Activated T-cell treated with anti-CD3 and anti-CD28 coated beads, Interleukin-2, amount 50 U/mL, for 4 hours (primary cell): ENCODE results near the gene TSPAN15. TPM values are rescaled to one million over a fixed set of nuclear protein-coding genes. Genes with fewer than 3 reads are reported as not detected.

Source experiments
- total RNA-seq, 3 donors: library from RNA; stranded (reverse); gene quantifications; one replicate each; pipeline ENCODE4 v1.2.1, GENCODE V29; 2021

TSPAN15 gene
- total RNA-seq, 3 donors from 2014 or later = 0.86 to 1.8 (median 1.4) TPM

Other genes starting within 250 kb of the TSPAN15 start
- under 1 TPM in 2 of 3 donors, not detected in 1; 0.05 to 0.54 TPM for gene HKDC1, start 231.1 kb upstream of the TSPAN15 start, total RNA-seq
- 100 to 1,000 TPM; 147 to 169 (median 165) TPM for gene HK1, start 173.0 kb upstream of the TSPAN15 start, total RNA-seq
- gene TACR2, start 34.5 kb upstream of the TSPAN15 start, total RNA-seq = under 1 TPM in 1 of 3 donors, not detected in 2; 0.11 TPM
- gene NEUROG3, start 122.0 kb downstream of the TSPAN15 start, total RNA-seq = not detected
- gene FAM241B, start 178.8 kb downstream of the TSPAN15 start, total RNA-seq = 10 to 100 TPM; 13.9 to 16.5 (median 15.3) TPM